Nephron (organoid): ENCODE measurements around the gene OR9K2.
"Not testable (repeated sequence)": the region's sequence is repeated elsewhere in the genome, so short reads cannot be mapped to it uniquely, and the experiment has no call there.

Experiments
- H3K27ac Mint-ChIP-seq, 3 experiments: 2 replicates each; pipeline ENCODE4 v1.8.0; 2020; ENCODE audit warnings: mixed read lengths in 3 of 3, mild to moderate bottlenecking in 2 of 3, moderate library complexity in 1 of 3
- H3K27me3 Mint-ChIP-seq: 2 replicates; pipeline ENCODE4 v1.8.0; 2021; ENCODE audit warnings: low read depth, mild to moderate bottlenecking, moderate library complexity, mixed read lengths
- H3K36me3 Mint-ChIP-seq: 2 replicates; pipeline ENCODE4 v1.8.0; 2020; ENCODE audit warnings: low read depth, mixed read lengths
- H3K4me1 Mint-ChIP-seq: 2 replicates; pipeline ENCODE4 v1.8.0; 2020; ENCODE audit warnings: mixed read lengths
- H3K4me3 Mint-ChIP-seq, 3 experiments: 2 replicates each; pipeline ENCODE4 v1.8.0; 2020; ENCODE audit warnings: mild to moderate bottlenecking in 3 of 3, mixed read lengths in 3 of 3, moderate library complexity in 2 of 3
- H3K9me3 Mint-ChIP-seq: 2 replicates; pipeline ENCODE4 v1.8.0; 2020; ENCODE audit warnings: mixed read lengths
- CTCF ChIP-seq, 3 experiments: fragments of 200-600 bp; sonication (generic); IDR thresholded peaks; one replicate each; pipeline ENCODE4 v1.5.0; 2021; ENCODE audit warnings: antibody characterized with exemption in 3 of 3; ENCODE audit not compliant: unreplicated experiment in 3 of 3

OR9K2 gene

GRCh38 chr12:55142669-55143565 is 16.7 kb downstream of the OR9K2 start:
- Mint-ChIP-seq H3K36me3 (no peaks in the 10 kb centered on the region), H3K27ac (no peak overlapping the region), H3K27me3 (peaks cover 5% of the 10 kb centered on the region), H3K4me1 (no peaks in the 10 kb centered on the region), H3K9me3 (peaks cover 2% of the 10 kb centered on the region), H3K4me3 (no peak overlapping the region)
- TF ChIP-seq CTCF (IDR thresholded peaks at IDR 0.05; ENCODE audit: unreplicated experiment in 3 of 3): peak; percentile 72 to 75 (median 75)

- H3K9me3 Mint-ChIP-seq: peaks cover 2% of the 10 kb centered on the region
- no peaks in the 10 kb centered on the region for H3K4me1 Mint-ChIP-seq
- TF ChIP-seq CTCF (IDR thresholded peaks at IDR 0.05; ENCODE audit: unreplicated experiment in 3 of 3): peak in 1 of 3 experiments; percentile 34
- peaks cover 5% of the 10 kb centered on the region for H3K27me3 Mint-ChIP-seq
- no peak overlapping the region for H3K4me3 Mint-ChIP-seq
- no peak overlapping the region for H3K27ac Mint-ChIP-seq
- no peaks in the 10 kb centered on the region for H3K36me3 Mint-ChIP-seq
These were observed 17.3 kb downstream of the OR9K2 start for GRCh38 chr12:55143566-55143870.

- not testable (repeated sequence) for H3K27me3 Mint-ChIP-seq, H3K27ac Mint-ChIP-seq, H3K9me3 Mint-ChIP-seq, H3K4me1 Mint-ChIP-seq, H3K36me3 Mint-ChIP-seq, H3K4me3 Mint-ChIP-seq
These were observed 40.9 kb downstream of the OR9K2 start for GRCh38 chr12:55167010-55167640.

- no peaks in the 10 kb centered on the region for H3K4me1 Mint-ChIP-seq
- peaks cover 3% of the 10 kb centered on the region for H3K9me3 Mint-ChIP-seq
- H3K36me3 Mint-ChIP-seq: no peaks in the 10 kb centered on the region
- H3K27me3 Mint-ChIP-seq: no peaks in the 10 kb centered on the region
- TF ChIP-seq CTCF (IDR thresholded peaks at IDR 0.05; ENCODE audit: unreplicated experiment in 3 of 3): no peak
- no peak overlapping the region for H3K27ac Mint-ChIP-seq
- no peak overlapping the region for H3K4me3 Mint-ChIP-seq
These were observed 45.2 kb downstream of the OR9K2 start for GRCh38 chr12:55171445-55171844.

GRCh38 chr12:55171846-55172245 is 45.6 kb downstream of the OR9K2 start:
- H3K4me3 Mint-ChIP-seq, H3K4me1 Mint-ChIP-seq, H3K27me3 Mint-ChIP-seq, H3K27ac Mint-ChIP-seq, H3K36me3 Mint-ChIP-seq, H3K9me3 Mint-ChIP-seq: not testable (repeated sequence)

- H3K36me3 Mint-ChIP-seq: no peaks in the 10 kb centered on the region
- no peaks in the 10 kb centered on the region for H3K9me3 Mint-ChIP-seq
- H3K27ac Mint-ChIP-seq: no peak overlapping the region
- no peak for TF ChIP-seq CTCF (IDR thresholded peaks at IDR 0.05; ENCODE audit: unreplicated experiment in 3 of 3)
- no peak overlapping the region for H3K4me3 Mint-ChIP-seq
- no peaks in the 10 kb centered on the region for H3K4me1 Mint-ChIP-seq
- no peaks in the 10 kb centered on the region for H3K27me3 Mint-ChIP-seq
These were observed 46.5 kb downstream of the OR9K2 start for GRCh38 chr12:55172686-55173085.

- H3K27ac Mint-ChIP-seq: no peak overlapping the region
These were observed 47.2 kb downstream of the OR9K2 start for GRCh38 chr12:55173456-55173855.

More at GRCh38 chr12:55173456-55173855, 47.2 kb downstream of the OR9K2 start:
- Mint-ChIP-seq H3K9me3 (no peaks in the 10 kb centered on the region), H3K36me3 (no peaks in the 10 kb centered on the region), H3K27me3 (no peaks in the 10 kb centered on the region), H3K4me1 (no peaks in the 10 kb centered on the region), H3K4me3 (no peak overlapping the region)
- no peak for TF ChIP-seq CTCF (IDR thresholded peaks at IDR 0.05; ENCODE audit: unreplicated experiment in 3 of 3)
